Hepatocyte (in vitro differentiated cells): ENCODE measurements around the gene FLVCR2.

Source experiments
- CTCF ChIP-seq: fragments of 200-600 bp; sonication (generic); IDR thresholded peaks from 2 replicates; pipeline ENCODE4 v1.5.1; 2016; ENCODE audit warnings: antibody characterized with exemption, mild to moderate bottlenecking; ENCODE audit not compliant: poor library complexity
- EZH2phosphoT487 ChIP-seq: fragments of 200-600 bp; sonication (generic); IDR thresholded peaks from one replicate; pipeline ENCODE4 v1.6.1; 2018; ENCODE audit warnings: antibody characterized with exemption, mild to moderate bottlenecking, low read depth, moderate library complexity; ENCODE audit not compliant: unreplicated experiment, severe bottlenecking

GRCh38 chr14:75578102-75578785, at the start of gene FLVCR2:
- TF ChIP-seq CTCF (no peak), EZH2phosphoT487 (no peak)
